Neural cell (in vitro differentiated cells): ENCODE data around the gene COIL.

Source experiments
- EP300 ChIP-seq: fragments of 450-650 bp; conservative IDR thresholded peaks from 2 replicates; pipeline ENCODE4 v1.6.1; 2014; ENCODE audit warnings: antibody characterized with exemption, mild to moderate bottlenecking, moderate library complexity; ENCODE audit not compliant: poor library complexity, severe bottlenecking
- MXI1 ChIP-seq: fragments of 450-650 bp; conservative IDR thresholded peaks from 2 replicates; pipeline ENCODE4 v1.6.1; 2014; ENCODE audit warnings: antibody characterized with exemption, mild to moderate bottlenecking; ENCODE audit not compliant: poor library complexity, severe bottlenecking
- POLR2AphosphoS5 ChIP-seq: IDR thresholded peaks from 2 replicates; pipeline ENCODE4 v1.6.1; 2012
- RAD21 ChIP-seq: fragments of 450-650 bp; conservative IDR thresholded peaks from 2 replicates; pipeline ENCODE4 v1.6.1; 2014; ENCODE audit warnings: antibody characterized with exemption, mild to moderate bottlenecking, moderate library complexity
- SMC3 ChIP-seq: fragments of 450-650 bp; conservative IDR thresholded peaks from 2 replicates; pipeline ENCODE4 v1.6.1; 2014; ENCODE audit warnings: antibody characterized with exemption, mild to moderate bottlenecking, moderate library complexity; ENCODE audit not compliant: poor library complexity
- TAF1 ChIP-seq: IDR thresholded peaks from 2 replicates; pipeline ENCODE4 v1.6.1; 2012; ENCODE audit warnings: low read depth
- TF ChIP-seq, protein P1 (sequence below): fragments of 450-650 bp; IDR thresholded peaks from 2 replicates; pipeline ENCODE4 v1.5.1; 2014; ENCODE audit warnings: antibody characterized with exemption, mild to moderate bottlenecking, moderate library complexity; ENCODE audit not compliant: poor library complexity, severe bottlenecking

- TF ChIP-seq, protein P1, sequence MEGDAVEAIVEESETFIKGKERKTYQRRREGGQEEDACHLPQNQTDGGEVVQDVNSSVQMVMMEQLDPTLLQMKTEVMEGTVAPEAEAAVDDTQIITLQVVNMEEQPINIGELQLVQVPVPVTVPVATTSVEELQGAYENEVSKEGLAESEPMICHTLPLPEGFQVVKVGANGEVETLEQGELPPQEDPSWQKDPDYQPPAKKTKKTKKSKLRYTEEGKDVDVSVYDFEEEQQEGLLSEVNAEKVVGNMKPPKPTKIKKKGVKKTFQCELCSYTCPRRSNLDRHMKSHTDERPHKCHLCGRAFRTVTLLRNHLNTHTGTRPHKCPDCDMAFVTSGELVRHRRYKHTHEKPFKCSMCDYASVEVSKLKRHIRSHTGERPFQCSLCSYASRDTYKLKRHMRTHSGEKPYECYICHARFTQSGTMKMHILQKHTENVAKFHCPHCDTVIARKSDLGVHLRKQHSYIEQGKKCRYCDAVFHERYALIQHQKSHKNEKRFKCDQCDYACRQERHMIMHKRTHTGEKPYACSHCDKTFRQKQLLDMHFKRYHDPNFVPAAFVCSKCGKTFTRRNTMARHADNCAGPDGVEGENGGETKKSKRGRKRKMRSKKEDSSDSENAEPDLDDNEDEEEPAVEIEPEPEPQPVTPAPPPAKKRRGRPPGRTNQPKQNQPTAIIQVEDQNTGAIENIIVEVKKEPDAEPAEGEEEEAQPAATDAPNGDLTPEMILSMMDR, result no peak
- TF ChIP-seq POLR2AphosphoS5, result no peak
- TF ChIP-seq SMC3, result no peak
- no peak for TF ChIP-seq RAD21
- TF ChIP-seq EP300, result no peak
- no peak for TF ChIP-seq MXI1
- TF ChIP-seq TAF1, result no peak
These were observed 24.7 kb upstream of the COIL start for GRCh38 chr17:56985371-56986162.
